ENCODE measurements around the gene IL4I1.

The IL4I1 gene

DNA sequence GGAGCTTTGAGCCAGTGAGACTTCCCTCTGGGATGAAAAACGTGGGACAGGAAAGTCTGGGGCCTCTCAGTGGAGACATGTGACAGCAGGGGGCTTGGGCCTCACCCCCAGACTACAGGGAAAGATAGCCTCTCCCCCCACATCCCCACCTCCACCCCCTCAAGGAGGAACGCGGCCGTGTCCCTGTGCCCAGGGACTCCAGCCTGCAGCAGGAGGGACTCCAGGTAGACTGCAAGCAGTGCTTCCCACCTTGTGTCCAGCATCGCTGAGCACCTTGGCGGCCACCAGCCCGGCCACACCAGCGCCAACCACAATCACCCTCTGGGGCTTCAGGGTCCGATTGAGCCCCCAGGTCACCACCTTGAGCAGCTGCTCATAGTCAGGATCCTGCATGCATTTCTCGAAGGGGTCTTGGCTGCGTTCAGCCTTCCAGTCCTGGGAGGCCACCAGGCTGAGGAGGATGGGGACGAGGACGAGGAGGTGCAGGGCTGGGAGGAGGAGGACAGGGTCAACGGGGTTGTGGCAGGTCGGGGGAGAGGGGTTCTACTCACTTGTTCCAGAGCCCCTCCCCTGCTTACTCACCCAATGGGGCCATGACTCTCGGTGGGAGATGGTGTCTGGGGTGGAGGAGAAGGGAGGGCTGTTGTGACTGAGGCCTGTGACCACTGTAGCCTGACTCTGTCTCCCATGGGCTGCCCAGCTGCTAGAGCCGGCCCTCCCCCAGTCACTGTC lies 955 bp downstream of the IL4I1 start:
- no peak for DNase-seq (ENCODE audit: low spot score)

DNA sequence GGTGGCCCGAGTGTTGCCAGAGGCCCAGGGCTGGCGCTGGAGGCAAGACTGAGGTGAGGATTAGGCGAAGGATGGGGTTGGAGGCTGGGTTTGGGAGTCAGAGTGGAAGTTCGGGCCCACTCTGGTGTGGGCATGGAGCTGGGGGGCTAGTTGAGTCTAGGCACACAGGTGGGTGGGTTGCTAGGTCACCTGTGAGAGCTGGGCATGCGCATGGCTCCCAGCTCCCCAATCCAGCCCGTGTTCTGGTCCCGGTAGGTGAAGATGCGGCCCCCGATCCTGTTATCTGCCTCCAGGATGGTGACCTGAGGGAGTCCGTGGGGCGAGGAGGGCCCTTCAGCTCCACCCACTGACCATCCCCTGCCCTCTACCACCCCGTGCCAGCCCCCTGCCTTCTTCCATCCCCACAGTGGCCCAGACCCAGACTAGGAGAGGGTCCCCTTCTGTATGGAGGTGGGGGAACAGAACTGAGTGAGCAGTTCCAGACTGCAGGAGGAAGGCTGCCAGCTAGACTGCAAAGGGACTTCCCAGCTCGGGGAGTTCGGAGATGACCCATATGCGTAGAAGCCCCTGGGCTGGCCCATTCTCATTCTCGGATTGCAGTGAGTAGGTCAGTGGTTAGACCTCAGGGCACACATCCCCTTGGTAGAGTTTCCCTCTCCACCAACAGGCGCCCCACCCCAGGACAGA lies 1.7 kb downstream of the IL4I1 start:
- DNase-seq (ENCODE audit: low spot score), result no peak

DNA sequence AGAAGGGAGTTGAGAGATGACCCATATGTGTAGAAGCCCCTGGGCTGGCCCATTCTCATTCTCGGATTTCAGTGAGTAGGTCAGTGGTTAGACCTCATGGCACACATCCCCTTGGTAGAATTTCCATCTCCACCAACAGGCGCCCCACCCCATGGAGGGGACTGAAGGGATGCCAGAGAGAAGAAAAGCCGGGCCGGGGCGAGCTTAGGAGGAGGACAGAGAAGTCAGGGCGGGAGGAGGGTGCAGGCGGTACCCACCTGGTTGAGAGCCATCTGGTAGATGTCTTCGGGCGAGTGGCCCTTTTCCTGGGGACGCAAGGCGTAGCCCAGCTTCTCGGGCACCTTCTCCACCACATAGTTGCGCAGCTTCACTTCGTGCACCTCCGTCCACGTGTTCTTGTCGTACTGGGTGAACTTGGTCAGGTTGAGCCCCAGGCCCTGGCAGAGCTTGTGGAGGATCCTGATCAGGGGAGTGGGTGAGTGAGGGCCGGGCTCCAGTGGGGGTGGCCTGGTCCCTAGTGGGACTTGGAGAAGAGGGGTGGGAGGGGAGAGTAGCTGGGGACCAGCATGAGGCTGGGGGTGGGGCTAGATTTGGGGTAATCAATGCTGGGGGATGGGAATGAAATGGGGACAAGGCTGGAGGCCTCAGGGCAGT lies 2.5 kb downstream of the IL4I1 start:
- DNase-seq (ENCODE audit: low spot score), result no peak

DNA sequence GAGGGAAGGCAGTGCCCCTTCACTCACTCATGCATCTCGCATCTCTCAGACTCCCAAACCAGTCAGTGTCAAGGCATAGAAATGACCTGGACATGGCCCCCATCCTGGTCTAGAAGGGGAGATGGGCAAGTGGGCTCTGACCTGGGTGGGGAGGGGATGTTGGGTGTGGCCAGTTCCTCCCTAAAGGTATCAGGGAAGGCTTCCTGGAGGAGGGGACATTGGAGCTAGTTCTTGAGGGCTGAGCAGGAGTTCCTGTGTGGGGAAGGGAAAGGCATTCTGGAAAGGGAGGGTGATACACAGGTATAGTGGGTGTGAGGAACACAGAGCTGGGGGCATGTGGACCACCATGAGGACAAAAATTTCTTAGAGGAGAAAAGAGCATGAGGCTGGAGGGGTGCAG lies 4.0 kb downstream of the IL4I1 start:
- DNase-seq (ENCODE audit: low spot score), result no peak

DNA sequence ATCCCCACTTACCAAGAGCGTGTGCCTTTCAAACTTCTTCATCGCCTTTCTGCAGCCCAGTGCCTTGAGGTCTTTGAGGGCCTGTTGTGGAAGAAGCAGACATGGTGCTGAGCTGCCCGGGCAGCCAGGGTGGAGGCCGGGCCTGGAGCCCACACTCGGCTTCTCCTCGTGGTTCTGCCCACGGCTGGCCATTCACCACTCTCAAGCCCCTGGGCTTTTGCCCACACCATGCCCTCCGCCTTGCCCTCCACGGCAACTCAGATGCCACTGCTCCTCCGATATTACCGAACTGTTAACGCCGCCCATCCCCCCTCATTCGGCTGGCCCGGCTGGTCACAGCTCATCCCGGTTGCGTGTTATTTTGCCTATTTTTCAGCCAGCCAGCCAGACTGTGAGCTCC lies 5.3 kb downstream of the IL4I1 start:
- DNase-seq (ENCODE audit: low spot score), result no peak

DNA sequence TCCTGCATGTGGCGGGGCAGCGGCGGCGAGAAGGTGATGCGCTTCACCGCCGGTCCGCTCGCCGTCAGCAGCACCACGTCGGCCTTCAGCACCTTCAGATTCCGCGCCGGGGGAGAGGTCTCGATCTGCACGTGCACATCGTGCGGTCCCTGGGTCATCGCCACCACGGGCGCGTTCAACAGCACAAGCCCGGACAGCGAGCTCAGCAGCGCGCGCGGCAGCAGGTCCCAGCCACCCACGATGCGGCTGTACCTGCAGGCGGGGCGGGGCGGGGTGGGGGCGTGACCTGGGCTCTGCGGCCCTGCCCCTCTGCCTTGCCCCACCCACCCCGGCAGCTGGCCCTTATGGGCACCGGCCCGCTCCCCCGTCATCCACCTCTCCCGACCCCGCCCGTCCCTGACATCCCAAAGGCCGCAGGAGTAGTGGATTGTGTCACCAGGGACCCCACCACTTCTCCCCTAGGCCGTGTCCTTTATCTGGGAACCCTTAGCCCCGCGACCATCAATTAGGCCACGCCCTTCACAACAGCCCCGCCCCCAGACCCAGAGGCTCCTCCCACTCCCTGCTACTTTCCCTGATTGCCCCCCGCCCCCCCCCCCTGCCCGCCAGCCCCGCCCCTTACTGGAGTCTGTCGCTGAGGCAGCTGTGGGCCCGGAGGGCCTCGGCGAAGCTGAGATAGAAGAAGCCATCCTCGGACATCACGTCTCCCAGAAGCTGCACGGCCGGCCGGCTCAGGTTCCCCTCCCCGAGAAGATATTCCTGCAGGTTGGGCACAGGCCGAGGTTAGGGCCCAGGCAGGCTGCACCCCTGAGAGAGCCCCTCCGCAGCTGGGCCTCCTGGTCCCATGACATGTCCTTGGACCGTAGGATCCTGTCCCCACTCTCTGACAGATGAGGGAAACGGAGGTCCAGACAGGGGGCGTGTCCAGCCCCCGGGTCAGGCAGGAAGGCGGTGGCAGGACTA lies 6.1 kb downstream of the IL4I1 start:
- DNase-seq (ENCODE audit: low spot score), result peak; percentile 84

DNA sequence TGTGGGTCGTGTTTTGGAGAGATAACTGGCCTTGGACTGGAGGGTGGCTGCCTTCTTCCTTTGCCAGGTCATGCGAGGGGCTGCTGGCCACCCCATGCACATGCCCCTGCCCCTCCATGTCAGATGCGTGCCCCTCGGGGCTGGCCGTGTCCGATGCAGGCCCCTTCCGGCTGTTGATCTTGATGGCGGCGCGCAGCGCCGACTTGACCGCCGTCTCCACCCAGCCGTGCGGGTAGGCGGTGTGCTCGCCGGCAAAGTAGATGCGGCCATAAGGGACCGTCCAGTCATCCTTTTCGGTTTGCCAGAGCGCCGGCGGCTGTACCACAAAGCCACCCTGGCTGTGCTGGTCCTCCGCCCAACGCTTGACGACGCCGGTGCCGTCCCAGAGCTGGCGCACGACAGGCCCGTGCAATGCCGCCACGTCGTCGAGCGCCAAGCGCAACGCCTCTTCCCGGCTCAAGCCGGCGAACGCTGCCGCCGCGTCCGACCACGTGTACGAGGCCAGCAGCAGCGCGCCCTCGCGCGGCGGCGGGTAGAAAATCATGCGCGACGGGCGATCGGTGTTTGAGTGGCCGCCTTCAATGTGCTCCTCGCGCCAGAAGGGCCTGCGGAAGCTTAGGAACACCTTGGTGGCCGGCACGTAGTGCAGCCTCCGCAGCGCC lies 6.9 kb downstream of the IL4I1 start:
- peak; percentile 87 for DNase-seq (ENCODE audit: low spot score)

DNA sequence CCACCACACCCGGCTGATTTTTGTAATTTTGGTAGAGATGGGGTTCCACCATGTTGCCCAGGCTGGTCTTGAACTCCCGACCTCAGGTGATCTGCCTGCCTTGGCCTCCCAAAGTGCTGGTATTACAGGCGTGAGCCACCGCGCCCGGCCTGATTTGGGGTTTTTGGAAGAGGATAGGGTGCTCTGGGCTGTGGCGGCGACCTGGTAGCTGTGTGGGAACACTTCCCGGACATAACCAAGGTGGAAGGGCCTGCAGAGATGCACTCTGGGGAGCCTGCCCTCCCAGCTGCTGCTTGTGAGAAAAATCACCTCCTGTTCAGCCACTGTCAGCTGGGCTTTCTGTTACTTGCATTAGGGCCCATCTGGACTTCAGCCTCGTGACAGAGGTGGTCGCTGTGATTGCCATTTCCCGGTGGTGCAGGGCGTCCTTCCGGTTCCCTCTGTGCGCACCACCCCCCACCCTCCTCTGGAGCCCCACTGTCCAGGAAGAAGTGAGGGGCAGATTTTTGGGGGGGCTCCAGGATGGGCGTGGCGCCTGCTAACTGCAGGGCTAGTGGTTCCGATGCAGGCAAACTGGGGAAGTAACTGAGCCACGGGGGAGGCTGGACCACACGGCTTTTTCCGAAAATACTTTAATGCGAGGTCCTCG lies 7.5 kb downstream of the IL4I1 start:
- DNase-seq (ENCODE audit: low spot score), result no peak

DNA sequence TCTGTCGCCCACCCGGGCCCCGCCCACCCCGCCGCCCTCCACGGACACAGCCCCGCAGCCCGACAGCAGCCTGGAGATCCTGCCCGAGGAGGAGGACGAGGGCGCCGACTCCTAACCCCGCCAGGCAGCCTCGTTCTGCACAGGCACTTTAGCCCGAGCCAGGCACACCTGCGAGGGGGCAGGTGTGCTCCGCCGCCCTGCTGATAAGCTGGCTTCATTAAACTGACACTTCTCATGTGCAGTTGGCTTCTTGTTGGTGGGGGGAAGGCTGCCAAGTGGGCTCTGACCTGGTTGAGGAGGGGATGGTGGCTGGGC lies 8.2 kb downstream of the IL4I1 start:
- DNase-seq (ENCODE audit: low spot score), result no peak

DNA sequence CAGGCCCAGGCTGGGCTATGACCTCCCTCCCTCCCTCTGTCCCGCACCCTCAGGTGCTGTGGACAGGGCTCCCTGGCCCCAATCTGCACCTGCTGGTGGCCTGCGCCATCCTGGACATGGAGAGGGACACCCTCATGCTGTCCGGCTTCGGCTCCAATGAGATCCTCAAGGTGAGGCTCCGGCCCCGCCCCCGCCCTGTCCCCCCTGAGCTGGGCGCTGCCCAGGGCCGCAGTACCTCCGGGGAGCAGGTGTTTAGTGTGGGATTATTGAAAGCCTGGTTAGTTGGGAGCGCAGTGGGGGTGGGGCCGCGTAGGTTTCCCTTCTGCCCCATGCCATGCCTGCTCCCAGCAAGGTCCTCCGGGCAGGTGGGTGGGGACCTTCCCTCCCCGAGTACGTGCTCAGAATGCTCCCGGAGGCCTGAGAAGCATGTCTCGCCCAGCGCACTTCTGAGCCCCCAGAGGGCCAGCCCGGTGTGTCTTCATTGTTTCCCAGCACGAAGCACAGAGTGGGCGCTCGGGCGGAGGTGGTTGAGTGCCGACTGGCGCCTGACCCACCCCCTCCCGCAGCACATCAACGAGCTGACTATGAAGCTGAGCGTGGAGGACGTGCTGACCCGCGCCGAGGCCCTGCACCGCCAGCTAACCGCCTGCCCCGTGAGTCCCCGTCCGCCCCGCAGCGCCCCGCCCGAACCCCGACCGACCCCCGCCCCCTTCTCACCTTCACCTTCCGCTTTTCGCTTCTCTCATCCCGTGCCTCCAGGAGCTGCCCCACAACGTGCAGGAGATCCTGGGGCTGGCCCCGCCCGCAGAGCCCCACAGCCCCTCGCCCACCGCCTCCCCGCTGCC lies 8.8 kb downstream of the IL4I1 start:
- DNase-seq (ENCODE audit: low spot score), result no peak

DNA sequence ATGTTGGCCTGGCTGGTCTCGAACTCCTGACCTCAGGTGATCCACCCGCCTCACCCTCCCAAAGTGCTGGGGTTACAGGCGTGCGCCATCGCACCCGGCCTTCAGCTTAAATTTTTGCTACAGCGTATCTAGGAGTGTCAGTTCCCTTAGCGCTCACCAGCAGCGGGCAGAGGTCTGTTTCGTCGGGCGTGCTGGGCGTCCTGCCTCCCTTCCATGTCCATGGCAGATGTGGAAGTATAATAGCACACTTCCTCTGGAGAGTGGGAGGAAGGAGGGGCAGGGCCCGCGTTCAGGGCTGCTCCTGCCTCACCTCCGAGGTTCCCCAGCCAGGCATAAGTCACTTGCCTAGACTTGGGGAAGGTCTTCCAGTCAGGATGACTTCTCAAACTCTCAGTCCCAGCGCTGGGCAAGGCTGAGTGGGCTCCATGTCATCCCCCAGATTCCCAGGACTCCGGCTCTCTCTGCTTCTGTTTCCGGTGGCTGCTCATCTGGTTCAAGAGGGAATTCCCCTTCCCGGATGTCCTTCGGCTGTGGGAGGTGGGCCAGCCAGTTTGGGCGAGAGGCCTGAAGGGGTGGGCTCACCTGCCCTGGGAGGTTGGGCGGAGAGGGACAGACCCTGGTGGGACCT lies 9.5 kb downstream of the IL4I1 start:
- DNase-seq (ENCODE audit: low spot score), result no peak

DNA sequence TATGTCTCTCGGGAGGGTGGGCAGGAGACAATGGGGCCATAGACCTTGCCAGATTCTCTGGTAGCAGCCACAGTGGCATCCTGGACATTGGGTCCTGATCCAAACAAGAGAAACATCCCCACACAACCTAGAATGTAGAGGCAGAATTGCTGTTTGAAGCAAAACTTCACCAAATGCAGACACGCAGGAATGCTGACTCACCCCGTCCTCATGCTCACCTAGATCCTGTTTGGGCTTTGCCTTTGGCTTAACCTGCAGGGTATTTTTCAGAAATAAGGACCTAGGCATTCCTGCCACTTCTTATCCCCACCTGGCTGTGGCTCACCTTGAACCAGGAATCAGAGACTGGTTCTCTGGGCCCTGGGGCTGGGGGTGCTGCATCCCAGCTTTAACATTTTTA lies 11.9 kb downstream of the IL4I1 start:
- DNase-seq (ENCODE audit: low spot score), result no peak

DNA sequence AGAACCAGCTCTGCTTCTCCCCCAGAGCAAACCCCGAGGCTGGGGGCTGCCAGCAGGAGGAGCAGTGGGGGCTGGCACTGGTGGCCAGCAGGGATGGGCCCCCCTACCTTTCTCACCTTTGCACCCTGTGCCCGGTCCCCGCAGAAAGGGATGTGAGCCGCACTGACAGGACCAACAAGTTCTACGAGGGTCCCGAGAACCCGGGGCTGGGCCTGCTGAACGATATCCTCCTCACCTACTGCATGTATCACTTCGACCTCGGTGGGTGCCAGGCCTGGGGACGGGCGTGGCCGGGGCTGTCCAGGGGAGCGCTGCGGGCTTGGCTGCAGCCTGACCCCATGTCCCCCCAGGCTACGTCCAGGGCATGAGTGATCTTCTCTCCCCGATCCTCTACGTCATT lies 12.6 kb downstream of the IL4I1 start:
- DNase-seq (ENCODE audit: low spot score), result no peak

DNA sequence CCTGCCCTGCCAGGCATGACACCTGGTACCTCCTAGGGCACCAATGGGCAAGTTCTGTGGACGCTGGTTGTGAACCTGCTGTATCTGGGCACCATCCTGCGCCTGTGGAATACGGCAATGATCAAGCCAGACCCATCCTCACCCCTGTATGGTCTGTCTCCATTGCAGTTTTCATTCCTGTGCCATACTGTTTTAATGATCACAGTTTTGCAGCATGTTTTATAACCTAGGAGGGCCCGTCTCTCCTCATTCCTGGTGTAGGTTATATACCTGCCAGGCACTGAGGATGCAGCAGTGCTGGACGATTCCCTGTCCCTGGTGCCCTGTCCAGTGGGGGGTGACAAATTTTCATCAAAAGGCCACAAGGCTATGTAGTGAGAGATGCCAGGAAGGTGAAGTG lies 13.6 kb downstream of the IL4I1 start:
- no peak for DNase-seq (ENCODE audit: low spot score)

DNA sequence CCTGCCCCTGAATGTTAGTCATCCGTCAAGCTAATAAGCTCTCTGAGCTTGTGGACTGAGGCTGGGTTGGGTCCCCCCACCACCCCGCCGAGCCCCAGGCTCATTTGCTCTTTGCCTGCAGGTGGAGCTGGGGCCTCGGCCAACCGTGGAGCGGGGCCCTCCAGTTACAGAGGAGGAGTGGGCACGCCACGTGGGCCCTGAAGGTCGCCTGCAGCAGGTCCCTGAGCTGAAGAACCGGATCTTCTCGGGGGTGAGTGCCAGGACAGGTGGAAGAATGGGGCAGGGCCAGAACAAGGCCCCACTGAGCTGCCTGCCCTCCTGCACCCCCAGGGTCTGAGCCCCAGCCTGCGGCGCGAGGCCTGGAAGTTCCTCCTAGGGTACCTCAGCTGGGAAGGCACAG lies 14.0 kb downstream of the IL4I1 start:
- DNase-seq (ENCODE audit: low spot score), result no peak

DNA sequence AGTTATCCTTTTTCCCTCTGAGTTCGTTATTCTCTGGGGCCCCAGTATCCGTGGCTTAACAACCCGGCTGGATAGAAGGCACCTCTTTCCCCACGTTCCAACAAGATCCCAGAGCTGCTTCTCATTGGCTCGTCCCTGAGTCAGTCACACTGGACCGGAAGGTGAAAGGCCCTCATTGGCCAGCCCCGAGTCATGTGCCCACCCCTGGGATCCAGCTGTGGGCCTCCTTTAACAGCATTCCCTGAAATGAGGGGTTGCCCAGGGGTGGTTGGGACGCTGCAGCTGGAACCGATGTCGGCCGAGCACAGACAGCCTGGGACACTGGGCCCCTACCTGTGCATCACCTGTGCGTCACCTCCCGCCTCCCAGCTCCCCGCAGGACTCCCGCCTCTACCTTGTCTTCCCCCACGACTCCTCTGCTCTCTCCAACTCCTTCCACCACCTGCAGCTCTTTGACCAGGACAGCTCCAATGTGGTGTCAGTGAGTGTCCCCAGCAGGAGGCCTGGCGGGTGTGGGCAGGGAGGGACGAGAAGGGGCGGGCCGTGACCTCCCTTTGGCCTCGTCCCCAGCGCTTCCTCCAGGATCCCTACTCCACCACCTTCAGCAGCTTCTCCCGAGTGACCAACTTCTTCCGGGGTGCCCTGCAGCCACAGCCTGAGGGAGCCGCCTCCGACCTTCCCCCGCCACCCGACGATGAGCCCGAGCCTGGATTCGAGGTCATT lies 14.9 kb downstream of the IL4I1 start:
- DNase-seq (ENCODE audit: low spot score), result no peak

DNA sequence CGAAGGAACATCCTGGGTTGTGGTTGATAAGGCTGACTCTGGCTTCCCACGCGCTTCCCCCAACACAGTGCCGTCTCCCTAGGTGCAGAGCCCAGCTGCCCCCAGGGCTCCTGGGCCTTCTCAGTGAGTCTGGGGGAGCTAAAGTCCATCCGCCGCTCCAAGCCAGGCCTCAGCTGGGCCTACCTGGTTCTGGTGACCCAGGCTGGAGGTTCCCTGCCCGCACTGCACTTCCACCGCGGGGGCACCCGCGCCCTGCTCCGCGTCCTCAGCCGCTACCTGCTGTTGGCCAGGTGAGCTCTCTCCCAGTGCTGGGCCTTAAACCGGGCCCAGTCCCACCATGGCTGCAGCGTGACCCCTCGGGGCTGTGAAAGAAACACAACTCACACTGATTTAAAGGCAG lies 15.5 kb downstream of the IL4I1 start:
- no peak for DNase-seq (ENCODE audit: low spot score)

DNA sequence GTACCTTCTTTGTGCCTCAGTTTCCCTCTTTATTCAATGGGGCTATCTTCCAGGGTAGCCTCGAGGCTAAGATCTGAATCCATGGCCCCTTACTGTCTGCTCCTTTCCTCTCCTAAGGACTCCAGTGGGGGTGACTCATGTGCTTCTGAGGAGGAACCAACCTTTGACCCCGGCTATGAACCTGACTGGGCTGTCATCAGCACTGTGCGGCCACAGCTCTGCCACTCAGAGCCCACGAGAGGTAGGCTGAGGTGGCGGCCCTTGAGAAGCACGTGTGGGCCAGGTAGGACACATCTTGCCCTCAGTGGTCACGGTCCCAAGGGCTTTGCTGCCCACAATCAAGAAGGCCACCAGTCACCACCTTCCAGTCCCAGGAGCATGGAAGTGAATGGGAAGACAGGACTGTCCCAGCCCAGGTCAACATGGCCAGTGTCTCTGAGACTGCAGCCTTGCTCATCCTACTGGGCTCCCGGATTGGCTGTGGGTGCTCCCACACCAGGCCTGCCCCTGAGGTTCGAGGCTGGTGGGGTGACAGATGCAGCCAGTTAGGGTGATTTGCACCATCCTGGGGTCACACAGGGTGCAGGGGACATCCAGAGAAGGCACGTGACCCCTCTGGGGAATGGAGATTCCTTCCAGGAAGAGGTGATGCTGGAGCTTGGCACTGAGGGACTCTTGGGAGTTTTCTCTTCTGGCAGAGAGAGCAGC lies 16.4 kb downstream of the IL4I1 start:
- DNase-seq (ENCODE audit: low spot score), result no peak

All from SW480 (cell line).